ENCODE results near the gene DPP6. TPM values are rescaled to one million over a fixed set of nuclear protein-coding genes. Genes with fewer than 3 reads are reported as not detected.

Gene DPP6
- total and polyA plus RNA-seq, 2 of the 8 experiments (the other 6 are each of a cell fraction or from before 2014, with no cell fraction given): 4.7 to 6.8 TPM

DNA sequence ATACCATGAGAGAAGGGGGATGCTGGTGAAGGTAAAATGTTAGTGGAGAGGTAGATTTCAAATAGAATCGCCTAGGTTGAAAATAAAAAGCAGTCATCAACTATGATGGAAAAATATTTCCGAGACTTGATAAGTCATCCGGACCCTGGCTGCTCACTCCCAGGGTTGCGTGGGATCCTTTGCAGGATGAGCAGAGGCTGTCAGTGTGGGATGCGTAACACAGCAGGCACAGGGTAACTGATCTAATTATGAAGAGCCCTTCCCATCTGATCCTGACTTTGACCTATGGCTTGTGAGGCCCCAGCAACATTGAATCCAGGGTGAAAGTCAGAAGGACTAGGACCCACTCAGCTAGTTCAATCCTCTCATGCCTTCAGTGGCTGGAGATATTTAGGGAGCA lies 236.9 kb downstream of the DPP6 start:
- H3K4me1 ChIP-seq (replicated peaks in 1 of 4; ENCODE audit: control insufficient read depth in 3 of 4, insufficient read depth in 4 of 4, low read length in 3 of 4): no peaks in the 10 kb centered on the region
- 86% methylated on average over 5 of the region's 5 CpGs; no CpG with 5 or more reads in 1 of the 2 experiments for WGBS, 2 experiments (ENCODE audit: extremely low coverage in 1 of 2, insufficient coverage in 1 of 2, insufficient read length in 1 of 2, insufficient replicate concordance in 2 of 2, low coverage in 1 of 2, low lambda C conversion rate in 2 of 2, missing lambda C conversion rate in 1 of 2)
- POLR2A ChIA-PET (ENCODE audit: partially characterized antibody): no interaction called here
- TF ChIP-seq PHF8 (conservative IDR thresholded peaks at IDR 0.05; ENCODE audit: low read depth, low read length) (no peak), EZH2 (IDR thresholded peaks at IDR 0.05; ENCODE audit: low read depth, low read length, severe bottlenecking) (no peak), RNF2 (IDR thresholded peaks at IDR 0.05; ENCODE audit: borderline replicate concordance, low read depth, low read length, missing control alignments, poor library complexity, severe bottlenecking) (no peak), JUN (IDR thresholded peaks at IDR 0.05; ENCODE audit: low read depth, low read length) (no peak), SUZ12 (IDR thresholded peaks at IDR 0.05; ENCODE audit: low read length) (no peak), TAF1 (IDR thresholded peaks at IDR 0.05; ENCODE audit: low read depth, low read length) (no peak), NRF1 (IDR thresholded peaks at IDR 0.05; ENCODE audit: low read depth, low read length) (no peak), SIX5 (IDR thresholded peaks at IDR 0.05; ENCODE audit: low read depth, low read length) (no peak), SIRT6 (IDR thresholded peaks at IDR 0.05; ENCODE audit: low read length) (no peak), KDM5A (IDR thresholded peaks at IDR 0.05; ENCODE audit: low read length) (no peak), RAD21 (IDR thresholded peaks at IDR 0.05 in 1 of 2, conservative IDR thresholded peaks at IDR 0.05 in 1 of 2; ENCODE audit: low read depth in 2 of 2, low read length in 2 of 2) (no peak), TCF12 (IDR thresholded peaks at IDR 0.05; ENCODE audit: low read depth, low read length) (no peak)

More for the DNA sequence above, 236.9 kb downstream of the DPP6 start:
- no peak overlapping the region for H2AK5ac ChIP-seq (ENCODE audit: low read depth, low read length)
- no peak overlapping the region for H2BK20ac ChIP-seq (ENCODE audit: low read length)
- no peak overlapping the region for H3K9ac ChIP-seq (replicated peaks in 1 of 4; ENCODE audit: extremely low read depth in 1 of 4, low read depth in 3 of 4, low read length in 3 of 4)
- no peak overlapping the region for H2BK12ac ChIP-seq (ENCODE audit: low read depth, low read length)
- H4K5ac ChIP-seq (ENCODE audit: insufficient read length, low read depth, low read length): no peak overlapping the region
- H3K4me2 ChIP-seq (ENCODE audit: insufficient read depth in 1 of 2, low read depth in 2 of 2, low read length in 2 of 2): no peak overlapping the region
- no peak overlapping the region for H3K27ac ChIP-seq (ENCODE audit: low read depth, low read length)
- H3K79me2 ChIP-seq (ENCODE audit: control insufficient read depth in 1 of 2, insufficient read depth in 2 of 2, low read length in 2 of 2): no peaks in the 10 kb centered on the region
- FAIRE-seq (no peak), DNase-seq (ENCODE audit: low read depth in 1 of 2, low spot score in 2 of 2) (no peak)
- H2BK120ac ChIP-seq (replicated peaks; ENCODE audit: low read depth, low read length): no peak overlapping the region
- no peak overlapping the region for H2BK15ac ChIP-seq (ENCODE audit: low read length)
- no peak overlapping the region for H3K18ac ChIP-seq (ENCODE audit: extremely low read depth, low read length)
- H2BK5ac ChIP-seq (ENCODE audit: low read depth, low read length): no peak overlapping the region
- H3K4ac ChIP-seq (replicated peaks; ENCODE audit: insufficient read length, low read depth, low read length): no peak overlapping the region
- no peaks in the 10 kb centered on the region for H3K36me3 ChIP-seq (ENCODE audit: control insufficient read depth in 2 of 4, insufficient read depth in 4 of 4, low read length in 3 of 4)
- no peak overlapping the region for H3K4me3 ChIP-seq (ENCODE audit: extremely low read depth in 1 of 4, insufficient read depth in 2 of 4, low read depth in 3 of 4, low read length in 4 of 4)
- no peak overlapping the region for H4K8ac ChIP-seq (ENCODE audit: extremely low read depth, insufficient read depth, low read length)
- no peak overlapping the region for H4K91ac ChIP-seq (replicated peaks; ENCODE audit: insufficient read length, low read length)
- no peak overlapping the region for H3K56ac ChIP-seq (replicated peaks; ENCODE audit: insufficient read length, low read depth, low read length)
- no peak overlapping the region for H3K14ac ChIP-seq (ENCODE audit: insufficient read length)
- no peaks in the 10 kb centered on the region for H3K23me2 ChIP-seq (ENCODE audit: low read depth, low read length)
- H2AFZ ChIP-seq (ENCODE audit: low read length): no peak overlapping the region
- H3K23ac ChIP-seq (ENCODE audit: insufficient read length): no peak overlapping the region
- CTCF ChIA-PET (ENCODE audit: partially characterized antibody): no interaction called here
- no peaks in the 10 kb centered on the region for H4K20me1 ChIP-seq (replicated peaks in 1 of 2; ENCODE audit: control insufficient read depth in 1 of 2, insufficient read depth in 2 of 2, low read length in 2 of 2)
- H3K79me1 ChIP-seq (ENCODE audit: low read depth, low read length): no peaks in the 10 kb centered on the region
- H3K9me3 ChIP-seq (ENCODE audit: insufficient read depth in 2 of 2, low read depth in 1 of 2, low read length in 1 of 2): no peaks in the 10 kb centered on the region
- no peaks in the 10 kb centered on the region for H3K27me3 ChIP-seq (replicated peaks in 1 of 4; ENCODE audit: control insufficient read depth in 3 of 4, extremely low read depth in 1 of 4, insufficient read depth in 3 of 4, low read length in 3 of 4)
